Cerebellar nuclear complex (tissue), 1 donor: Measurements from ENCODE around the gene BOLA3.
"Not testable (repeated sequence)": the region's sequence is repeated elsewhere in the genome, so short reads cannot be mapped to it uniquely, and the experiment has no call there.

Experiments used
- DNase-seq, 2 experiments: peaks; one replicate each; lab custom pipeline; 2025; lab: John Stamatoyannopoulos, UW

BOLA3 gene, protein sequence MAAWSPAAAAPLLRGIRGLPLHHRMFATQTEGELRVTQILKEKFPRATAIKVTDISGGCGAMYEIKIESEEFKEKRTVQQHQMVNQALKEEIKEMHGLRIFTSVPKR

DNA sequence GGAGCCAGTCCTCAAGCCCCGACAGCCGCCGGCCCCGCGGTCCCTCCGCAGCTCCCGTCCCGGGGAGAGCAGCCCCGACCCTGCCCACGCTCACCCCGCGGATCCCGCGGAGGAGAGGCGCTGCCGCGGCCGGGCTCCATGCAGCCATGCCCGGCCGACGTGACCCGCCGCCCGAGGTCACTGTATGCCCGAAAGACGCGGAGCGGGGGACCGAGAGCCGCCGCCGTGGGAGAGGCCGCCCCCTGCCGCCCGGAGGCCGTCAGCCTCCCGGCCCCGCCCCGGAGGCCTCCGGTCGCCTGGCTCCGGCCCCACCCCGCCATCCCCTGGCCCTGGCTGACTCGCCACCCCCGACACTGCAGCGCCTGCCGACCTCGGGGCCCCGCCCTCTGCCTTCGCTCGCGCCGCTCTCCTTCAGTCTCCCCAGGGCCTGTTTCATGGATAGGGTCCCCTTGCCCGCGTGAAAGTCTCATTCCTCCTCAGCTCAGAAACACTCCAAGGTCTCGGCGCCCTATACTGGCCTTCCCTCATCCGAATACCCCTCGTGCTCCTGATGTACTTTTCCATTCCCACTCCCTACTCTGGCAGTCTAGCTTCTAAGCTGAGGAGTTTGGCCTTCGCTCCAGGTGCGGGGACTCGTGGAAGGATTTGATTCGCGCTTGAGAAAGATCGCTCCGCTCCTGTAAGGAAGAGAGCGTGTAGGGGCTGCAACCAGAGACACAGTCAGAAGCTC, at the start of gene BOLA3:
Gene BOLA3, minus strand, starts transcription at position 186 of the 730 bp plus-strand sequence. Its CDS starts 38 bp downstream, at position 148.
- DNase-seq: peak; percentile 11 to 71

DNA sequence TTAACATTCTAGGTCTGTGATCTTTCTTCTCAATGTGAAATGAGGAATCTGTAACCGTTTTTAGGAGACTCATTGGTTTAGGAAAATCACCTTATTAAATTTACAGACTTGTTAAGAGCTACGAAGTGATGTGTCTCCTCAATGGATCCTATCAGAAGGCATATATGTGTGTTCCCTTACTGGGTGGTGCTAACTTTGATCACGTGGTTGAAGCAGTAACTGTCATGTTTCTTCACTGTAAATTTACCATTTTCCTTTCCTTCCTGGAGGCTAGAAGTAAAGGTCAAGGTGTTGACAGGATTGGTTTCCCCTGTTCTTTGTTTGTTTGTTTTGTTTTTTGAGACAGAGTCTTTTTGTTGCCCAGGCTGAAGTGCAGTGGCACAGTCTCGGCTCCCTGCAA, 49.3 kb upstream of the BOLA3 start:
- no peak for DNase-seq

- no peak for DNase-seq
Observed at GRCh38 chr2:74194799-74195198, 47.1 kb upstream of the BOLA3 start.

DNA sequence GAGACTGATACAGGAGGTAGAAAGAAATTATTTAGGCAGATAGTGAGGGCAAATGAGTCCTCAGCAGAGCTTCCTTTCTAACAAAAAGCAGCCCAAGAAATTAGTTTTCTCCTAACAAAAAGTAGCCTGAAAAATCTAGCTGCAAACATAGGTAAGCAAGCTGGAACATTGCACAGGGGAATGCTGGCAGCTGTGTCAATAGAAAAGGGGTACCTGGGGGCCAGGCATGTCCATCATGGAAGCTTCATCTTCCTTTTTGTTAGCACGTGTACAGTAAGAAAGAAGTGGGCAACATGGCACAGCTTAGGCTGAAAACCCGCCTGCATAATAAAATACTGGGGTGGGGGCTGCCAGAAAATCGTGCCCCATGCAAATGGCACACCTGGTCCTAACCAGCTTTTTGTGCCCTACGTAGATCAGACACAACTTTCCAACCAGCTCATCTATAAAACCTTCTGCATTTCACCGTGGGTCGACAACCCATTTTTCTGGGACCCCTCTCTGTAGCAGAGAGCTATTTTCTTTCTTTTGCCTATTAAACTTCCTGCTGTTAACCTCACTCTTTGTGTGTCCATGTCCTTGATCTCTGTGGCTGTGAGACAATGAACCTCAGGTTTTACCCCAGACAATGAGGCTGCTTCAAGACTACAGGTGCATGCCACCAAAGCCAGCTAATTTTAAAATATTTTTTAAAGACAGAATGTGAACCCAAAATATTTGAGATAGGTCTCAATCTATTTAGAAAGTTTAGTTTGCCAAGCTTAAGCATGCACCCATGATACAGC, 44.1 kb upstream of the BOLA3 start:
- DNase-seq: no peak

DNA sequence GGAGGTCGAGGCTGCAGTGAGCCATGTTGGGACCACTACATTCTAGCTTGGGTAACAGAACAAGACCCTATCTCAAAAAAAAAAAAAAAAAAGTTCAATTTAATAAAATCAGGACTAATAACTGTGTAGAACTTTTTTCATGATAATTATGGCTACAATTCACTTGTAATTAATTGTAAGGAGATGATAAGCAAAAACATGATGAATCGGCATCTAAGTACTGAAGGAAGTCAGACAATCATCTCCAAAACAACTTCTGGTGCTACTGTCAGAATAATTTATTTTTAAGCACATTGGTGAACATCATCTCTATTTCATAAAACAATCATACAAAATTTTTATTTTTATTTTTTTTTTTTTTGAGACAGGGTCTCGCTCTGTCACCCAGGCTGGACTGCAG, 41.0 kb upstream of the BOLA3 start:
- no peak for DNase-seq

GRCh38 chr2:74188018-74188601, 40.4 kb upstream of the BOLA3 start:
- no peak for DNase-seq

GRCh38 chr2:74186706-74187105, 39.0 kb upstream of the BOLA3 start:
- not testable (repeated sequence) for DNase-seq

- DNase-seq: no peak
Observed at GRCh38 chr2:74186038-74186437, 38.3 kb upstream of the BOLA3 start.

GRCh38 chr2:74183878-74184277, 36.2 kb upstream of the BOLA3 start:
- no peak for DNase-seq

- peak in 1 of 2 experiments; percentile 21 for DNase-seq
Observed at GRCh38 chr2:74181739-74182138, 34.0 kb upstream of the BOLA3 start.

DNA sequence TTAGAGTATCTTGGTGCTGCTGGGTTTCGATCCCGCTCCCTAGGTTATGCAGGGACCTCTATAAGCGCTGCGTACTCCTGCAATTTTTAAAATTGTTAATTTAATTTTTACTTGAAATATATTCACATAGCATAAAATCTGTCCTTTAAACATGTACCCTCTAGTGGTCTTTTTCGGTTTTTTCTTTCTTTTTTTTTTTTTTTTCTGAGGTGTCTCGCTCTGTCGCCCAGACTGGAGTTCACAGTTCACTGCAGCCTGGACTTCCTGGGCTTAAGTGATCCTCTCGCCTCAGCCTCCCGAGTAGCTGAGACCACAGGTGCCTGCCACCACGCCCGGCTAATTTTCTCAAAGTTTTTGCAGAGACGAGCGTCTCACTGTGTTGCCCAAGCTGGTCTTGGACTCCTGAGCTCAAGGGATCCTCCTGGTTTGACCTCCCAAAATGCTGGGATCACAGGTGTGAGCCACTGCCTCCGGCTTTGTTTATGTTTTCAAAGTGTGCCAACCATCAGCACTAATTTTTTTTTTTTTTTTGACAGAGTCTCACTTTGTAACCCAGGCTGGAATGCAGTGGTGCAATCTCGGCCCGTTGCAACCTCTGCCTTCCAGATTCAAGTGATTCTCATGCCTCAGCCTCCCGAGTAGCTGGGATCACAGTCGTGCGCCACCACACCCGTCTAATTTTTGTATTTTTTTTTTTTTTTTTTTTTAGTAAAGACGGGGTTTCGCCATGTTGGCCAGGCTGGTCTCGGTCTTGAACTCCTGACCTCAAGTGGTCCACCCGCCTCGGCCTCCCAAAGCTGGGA, 31.6 kb upstream of the BOLA3 start:
- DNase-seq: no peak

DNA sequence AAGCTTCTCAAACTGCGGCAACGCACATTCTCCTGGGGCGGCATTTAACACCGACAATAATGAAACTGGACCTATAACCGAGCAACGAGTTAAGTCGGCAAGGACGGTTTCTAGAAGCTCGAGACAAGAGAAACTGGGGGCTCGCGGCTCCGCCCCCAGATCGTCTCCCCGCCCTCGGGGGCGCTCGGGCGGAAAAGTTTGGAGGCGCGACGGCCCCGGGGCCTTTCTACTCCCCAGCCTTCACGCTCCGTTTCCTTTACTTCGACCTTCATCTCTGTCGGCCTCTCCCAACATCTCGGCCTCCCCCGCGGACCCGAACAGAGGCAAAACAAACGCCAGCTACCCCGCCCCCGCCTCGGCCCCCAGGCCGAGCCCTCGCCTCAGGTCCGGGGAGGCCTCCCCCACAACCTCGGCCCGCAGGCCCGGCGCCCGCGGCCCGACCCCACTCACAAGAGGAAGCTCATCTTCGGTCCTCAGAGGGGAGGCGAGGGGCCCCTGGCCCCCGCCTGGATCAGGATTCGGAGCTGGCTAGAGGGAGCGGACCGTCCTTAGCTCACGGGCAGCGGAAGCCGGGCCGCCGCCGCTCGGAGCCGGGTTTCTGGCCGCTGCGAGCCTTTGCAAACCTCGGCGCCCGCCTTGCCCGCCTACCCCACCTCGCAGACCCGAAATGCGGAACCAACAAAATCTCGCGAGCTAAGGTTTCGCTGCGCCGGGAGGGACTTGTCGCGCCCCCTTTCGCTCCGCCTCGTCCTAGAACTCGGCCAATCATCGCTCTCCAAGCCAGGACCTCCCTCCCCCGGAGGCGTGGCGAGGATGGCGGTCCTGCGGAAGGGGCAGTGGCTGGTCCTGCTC, 30.7 kb upstream of the BOLA3 start, which contains the start of gene MOB1A:
Gene MOB1A, minus strand, starts transcription at position 669 of the 852 bp plus-strand sequence. Its CDS starts 205 bp downstream, at position 464.
- peak; percentile 73 to 95 for DNase-seq

DNA sequence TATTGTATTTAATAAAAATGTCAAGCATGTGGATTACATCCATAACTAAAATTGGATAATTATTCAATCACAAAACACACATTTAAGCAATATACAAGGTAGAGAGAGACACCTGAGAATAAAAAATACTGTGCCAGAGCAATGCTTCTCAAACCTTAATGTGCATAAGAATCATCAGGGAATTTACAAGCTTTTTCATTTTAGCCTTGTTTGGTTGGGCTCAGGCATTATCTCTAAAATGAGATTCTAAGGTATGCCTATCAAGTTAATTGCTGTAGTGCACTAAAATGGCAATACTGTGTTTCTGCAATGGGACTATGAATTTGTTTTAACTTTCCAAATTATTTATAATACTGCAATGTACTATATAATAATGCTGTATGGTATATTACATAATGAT, 30.0 kb upstream of the BOLA3 start:
- no peak for DNase-seq

DNA sequence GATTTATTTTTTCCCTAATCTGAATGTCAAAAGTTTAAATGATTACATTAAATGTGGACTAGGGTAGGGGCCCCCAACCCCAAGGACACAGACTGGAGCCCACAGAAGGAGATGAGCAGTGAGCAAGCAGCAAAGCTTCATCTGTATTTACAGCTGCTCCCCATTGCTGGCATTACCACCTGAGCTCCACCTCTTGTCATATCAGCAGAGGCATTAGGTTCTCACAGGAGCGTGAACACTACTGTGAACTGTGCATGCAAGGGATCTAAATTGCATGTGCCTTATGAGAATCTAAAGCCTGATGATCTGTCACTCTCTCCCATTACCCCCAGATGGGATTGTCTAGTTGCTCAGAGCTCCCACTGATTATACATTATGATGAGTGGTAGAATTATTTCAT, 27.2 kb upstream of the BOLA3 start:
- no peak for DNase-seq

DNA sequence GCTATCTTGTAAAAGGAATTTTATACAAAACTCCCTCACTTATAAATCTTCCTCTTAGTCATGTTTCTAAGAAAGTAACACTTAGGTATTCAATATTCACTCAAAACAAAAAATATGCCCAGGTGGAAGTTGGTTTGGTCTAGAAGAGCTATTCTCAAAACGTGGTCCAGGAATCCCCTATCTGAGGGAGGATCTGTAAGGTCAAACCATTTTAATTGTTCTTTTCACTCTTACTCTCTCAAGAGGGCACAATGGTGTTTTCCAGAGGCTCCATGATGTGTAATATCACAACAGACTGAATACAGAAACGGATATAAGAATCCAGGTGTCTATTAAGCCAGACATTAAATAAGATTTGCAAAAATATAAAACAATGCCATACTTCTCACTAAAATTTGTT, 21.0 kb upstream of the BOLA3 start:
- no peak for DNase-seq

- no peak for DNase-seq
Observed at GRCh38 chr2:74164761-74165160, 17.0 kb upstream of the BOLA3 start.

GRCh38 chr2:74162951-74163350, 15.2 kb upstream of the BOLA3 start:
- no peak for DNase-seq

DNA sequence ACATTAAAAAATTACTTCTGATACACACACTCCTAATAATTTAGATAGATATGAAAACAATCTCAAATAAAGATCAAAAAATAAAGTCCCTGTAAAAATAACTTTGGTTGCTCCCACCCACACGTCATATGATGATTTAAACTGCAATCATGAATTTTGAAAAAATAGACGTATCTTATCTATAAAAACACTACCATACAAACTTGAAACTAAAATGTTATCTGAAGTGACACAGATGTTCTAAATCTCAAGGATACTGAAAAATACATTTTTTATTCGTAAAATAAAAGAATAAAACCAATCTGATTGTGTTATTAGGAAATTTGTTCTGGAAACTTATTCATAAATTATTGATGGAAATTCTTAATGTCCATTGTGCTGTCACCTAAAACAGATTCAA, 8.1 kb upstream of the BOLA3 start:
- DNase-seq: no peak

GRCh38 chr2:74152954-74153353, 5.2 kb upstream of the BOLA3 start:
- no peak for DNase-seq

GRCh38 chr2:74149570-74150319, 2.0 kb upstream of the BOLA3 start:
- DNase-seq: no peak
